Panc1 (cell line): ENCODE results near the gene CEND1. TPM values are rescaled to one million over a fixed set of nuclear protein-coding genes. Genes with fewer than 3 reads are reported as not detected.

Experiments
- ATAC-seq: fragments of 200-7000 bp; cut with Tn5 transposase; 2 replicates; pipeline ENCODE4 v1.9.1; 2020; ENCODE audit warnings: mild to moderate bottlenecking, moderate library complexity
- BruUV-seq: library from RNA; stranded (reverse); fragments of 400-500 nt; replicated peaks from 2 replicates; lab custom pipeline; 2021; lab: Mats Ljungman, UMichigan
- CTCF ChIA-PET: fragments of 300-600 bp; sonication (Branson Sonifier 250); formaldehyde crosslinking; loops from one replicate; lab custom pipeline; 2022; ENCODE audit warnings: antibody characterized with exemption; lab: Charles Lee
- POLR2A ChIA-PET: fragments of 300-600 bp; sonication (Branson Sonifier 250); formaldehyde crosslinking; loops from one replicate; lab custom pipeline; 2022; ENCODE audit warnings: antibody characterized with exemption; lab: Charles Lee
- DNase-seq: peaks from one replicate; pipeline ENCODE4 v3.0.0-alpha.2; 2010; ENCODE audit warnings: low read depth, low spot score
- H3K27ac ChIP-seq: 2 replicates; pipeline ENCODE4 v1.5.1; 2011; ENCODE audit warnings: mild to moderate bottlenecking, low read length, inconsistent platforms
- H3K27me3 ChIP-seq: fragments of 200-500 bp; sonication (Bioruptor generic); 2 replicates; pipeline ENCODE4 v1.6.0; 2014; ENCODE audit warnings: low read length, inconsistent platforms; ENCODE audit not compliant: control insufficient read depth, insufficient read depth
- H3K36me3 ChIP-seq: fragments of 200-500 bp; sonication (Bioruptor generic); 2 replicates; pipeline ENCODE4 v1.5.1; 2014; ENCODE audit warnings: inconsistent platforms, mild to moderate bottlenecking, low read length, moderate library complexity; ENCODE audit not compliant: control insufficient read depth, insufficient read depth
- H3K4me1 ChIP-seq: 2 replicates; pipeline ENCODE4 v1.5.1; 2011; ENCODE audit warnings: inconsistent platforms, mild to moderate bottlenecking, low read length, moderate library complexity; ENCODE audit not compliant: control insufficient read depth, insufficient read depth
- H3K4me3 ChIP-seq, 2 experiments: 2 replicates each; pipeline ENCODE4 v1.5.1; 2011 to 2012; ENCODE audit warnings: low read depth in 2 of 2, low read length in 2 of 2, mild to moderate bottlenecking in 2 of 2, inconsistent platforms in 1 of 2, moderate library complexity in 1 of 2
- H3K9me3 ChIP-seq: fragments of 200-500 bp; sonication (Bioruptor generic); 2 replicates; pipeline ENCODE4 v1.5.1; 2014; ENCODE audit warnings: low read depth, mild to moderate bottlenecking, inconsistent platforms, low read length, moderate library complexity; ENCODE audit not compliant: control insufficient read depth, insufficient read depth
- CTCF ChIP-seq: fragments of 450-650 bp; IDR thresholded peaks from 2 replicates; pipeline ENCODE4 v1.5.1; 2017; ENCODE audit warnings: mild to moderate bottlenecking
- POLR2AphosphoS5 ChIP-seq: IDR thresholded peaks from 2 replicates; pipeline ENCODE4 v1.6.1; 2012; ENCODE audit warnings: mild to moderate bottlenecking, low read depth, low read length, moderate library complexity
- REST ChIP-seq, 2 experiments: IDR thresholded peaks; 2 replicates each; pipeline ENCODE4 v1.6.1; 2011 to 2012; ENCODE audit warnings: low read depth in 2 of 2, control low read depth in 1 of 2, low read length in 1 of 2, mild to moderate bottlenecking in 1 of 2, moderate library complexity in 1 of 2; ENCODE audit not compliant: insufficient read depth in 1 of 2
- SIN3A ChIP-seq: IDR thresholded peaks from 2 replicates; pipeline ENCODE4 v1.6.1; 2012; ENCODE audit warnings: low read depth, mild to moderate bottlenecking, low read length, moderate library complexity, borderline replicate concordance; ENCODE audit not compliant: insufficient read depth
- TCF7L2 ChIP-seq: IDR thresholded peaks from 2 replicates; pipeline ENCODE4 v1.6.1; 2011; ENCODE audit warnings: mild to moderate bottlenecking, low read depth, low read length, inconsistent platforms
- in situ Hi-C: cut with HindIII; loops from 2 replicates; pipeline ENCODE4 v1.10.0; 2016; ENCODE audit warnings: low sequenced_read_pairs, low pct_unique_long_range_greater_than_20kb
- intact Hi-C: fragments of 100-400 bp; cut with micrococcal nuclease; formaldehyde crosslinking; loops from one replicate; pipeline ENCODE4 v1.10.0; 2022; ENCODE audit not compliant: unreplicated experiment
- total RNA-seq: library from RNA; stranded (reverse); gene quantifications from one replicate; pipeline ENCODE4 v1.2.1, GENCODE V29; 2021; ENCODE audit not compliant: unreplicated experiment

The CEND1 gene
- total RNA-seq, 1 experiment from 2014 or later = 15.9 TPM

DNA sequence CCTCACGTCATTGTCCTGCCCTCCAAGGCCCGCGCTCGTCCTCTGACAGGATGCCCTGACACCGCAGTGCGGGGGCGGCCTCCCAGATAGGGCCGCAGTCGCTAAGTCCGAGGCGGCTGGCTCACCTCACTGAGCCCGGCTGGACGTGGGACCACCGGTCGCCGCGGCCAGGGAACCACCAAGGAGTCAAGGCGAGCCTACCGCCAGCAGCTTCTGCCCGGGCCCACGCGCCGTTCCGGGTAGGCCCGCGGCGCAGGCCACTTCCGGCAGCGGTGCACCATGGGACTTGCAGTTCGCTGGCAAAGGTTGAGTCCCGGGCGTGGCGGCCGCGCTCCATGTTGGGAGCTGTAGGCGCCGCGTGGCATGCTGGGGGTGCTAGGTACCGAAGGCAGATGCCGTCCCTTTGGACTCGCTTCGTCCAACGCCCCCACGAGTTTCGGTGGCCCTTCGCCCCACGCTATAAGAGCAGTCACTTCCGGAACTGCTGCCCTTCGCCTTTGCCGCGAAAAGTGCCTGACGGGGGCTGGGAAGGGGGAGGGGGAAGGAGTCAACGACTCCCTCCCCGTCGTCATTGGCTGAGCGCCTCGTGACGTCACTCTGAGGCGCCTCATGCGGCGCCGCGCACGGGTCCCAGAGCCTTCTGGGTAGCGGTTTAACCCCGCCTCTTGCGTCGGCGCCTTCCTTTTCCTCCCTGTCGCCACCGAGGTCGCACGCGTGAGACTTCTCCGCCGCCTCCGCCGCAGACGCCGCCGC, 19.6 kb upstream of the CEND1 start, which contains the start of gene RPLP2:
Gene RPLP2 (plus strand): TSS at position 681 of the 753 bp plus-strand sequence. CDS start 268 bp downstream, outside the sequence.
- ChIA-PET POLR2A (interaction anchor here (0.8 to 1.3 kb wide), 3 partner anchors 12 to 32 kb away, joined by 3 to 6 read pairs (median 3); no protein-coding TSS in a partner anchor), CTCF (interaction anchor here (0.7 to 0.9 kb wide), 3 partner anchors 10 to 370 kb away, joined by 3 to 10 read pairs (median 8); partner anchors contain the start of gene PNPLA2)
- Histone ChIP-seq H3K9me3 (no peaks in the 10 kb centered on the region), H3K27ac (peak within 1 kb of the TSS; percentile 99), H3K4me3 (peak within 1 kb of the TSS; percentile 85 to 96), H3K27me3 (no peaks in the 10 kb centered on the region), H3K36me3 (peaks cover 24% of the 10 kb centered on the region), H3K4me1 (peaks cover 45% of the 10 kb centered on the region)
- DNase-seq = peak; percentile 97
- peak; percentile 90 for ATAC-seq
- BruUV-seq = no TSS peak
- TF ChIP-seq CTCF (no peak), REST (IDR thresholded peaks at IDR 0.05; ENCODE audit: insufficient read depth in 1 of 2, low read depth in 2 of 2, low read length in 1 of 2) (no peak), SIN3A (peak; percentile 93; the same call in 1 of the 2 replicates), TCF7L2 (peak; percentile 20; the same call in 1 of the 2 replicates), POLR2AphosphoS5 (peak; percentile 95)
- intact Hi-C loops = no loop called here
- in situ Hi-C loops = no loop called here

- BruUV-seq = TSS peak; percentile 88
- Histone ChIP-seq H3K36me3 (peaks cover 24% of the 10 kb centered on the region), H3K4me3 (peak overlapping the region; percentile 85 to 96), H3K4me1 (peaks cover 53% of the 10 kb centered on the region), H3K9me3 (no peaks in the 10 kb centered on the region), H3K27ac (peak overlapping the region; percentile 99), H3K27me3 (no peaks in the 10 kb centered on the region)
- ATAC-seq (peak; percentile 75), DNase-seq (no peak)
- CTCF ChIA-PET = interaction anchor here (0.6 to 0.9 kb wide), 4 partner anchors 10 to 369 kb away, joined by 3 to 10 read pairs (median 6); partner anchors contain the start of gene PNPLA2
- in situ Hi-C loops (no loop called here), intact Hi-C loops (no loop called here)
- POLR2A ChIA-PET = interaction anchor here (1.0 to 1.3 kb wide), 2 partner anchors 13 to 20 kb away, joined by 3 read pairs; no protein-coding TSS in a partner anchor
- TF ChIP-seq CTCF (no peak; the same call in 1 of the 2 replicates), TCF7L2 (no peak), POLR2AphosphoS5 (no peak; the same call in 1 of the 2 replicates), SIN3A (no peak; the same call in 1 of the 2 replicates), REST (IDR thresholded peaks at IDR 0.05; ENCODE audit: insufficient read depth in 1 of 2, low read depth in 2 of 2, low read length in 1 of 2) (no peak)
Observed at GRCh38 chr11:808427-809286, 18.8 kb upstream of the CEND1 start.
